Caco-2 (cell line): ENCODE measurements around the gene LRRC7. TPM values are rescaled to one million over a fixed set of nuclear protein-coding genes. Genes with fewer than 3 reads are reported as not detected.

Experiments used
- BruUV-seq: library from RNA; stranded (reverse); fragments of 400-500 nt; replicated peaks from 2 replicates; lab custom pipeline; 2021; lab: Mats Ljungman, UMichigan
- CTCF ChIA-PET: fragments of 300-600 bp; sonication (Branson Sonifier 250); formaldehyde crosslinking; loops from one replicate; lab custom pipeline; 2022; ENCODE audit warnings: antibody characterized with exemption; lab: Charles Lee
- POLR2A ChIA-PET: fragments of 300-600 bp; sonication (Branson Sonifier 250); formaldehyde crosslinking; loops from one replicate; lab custom pipeline; 2022; ENCODE audit warnings: antibody characterized with exemption; lab: Charles Lee
- DNase-seq, 2 experiments: peaks; one replicate each; pipeline versions ENCODE4 v3.0.0 to v3.0.0-alpha.2; 2020 to 2022
- H3K27me3 ChIP-seq: replicated peaks from 2 replicates; pipeline ENCODE4 v1.6.0; 2011; ENCODE audit warnings: low read length; ENCODE audit not compliant: control insufficient read depth, insufficient read depth
- H3K36me3 ChIP-seq: 2 replicates; pipeline ENCODE4 v1.5.1; 2011; ENCODE audit warnings: low read length; ENCODE audit not compliant: control insufficient read depth, insufficient read depth
- H3K4me1 ChIP-seq: fragments of 250-450 bp; sonication (Bioruptor Pico); 2 replicates; pipeline ENCODE4 v1.5.1; 2020; ENCODE audit warnings: mild to moderate bottlenecking
- H3K4me3 ChIP-seq: 2 replicates; pipeline ENCODE4 v1.5.1; 2011; ENCODE audit warnings: low read depth, mild to moderate bottlenecking, control low read depth, low read length
- H3K9me3 ChIP-seq: fragments of 250-450 bp; sonication (Bioruptor Pico); 2 replicates; pipeline ENCODE4 v1.5.1; 2020; ENCODE audit warnings: mild to moderate bottlenecking, moderate library complexity
- H3K27ac Mint-ChIP-seq: one replicate; pipeline ENCODE4 v1.8.0; 2022; ENCODE audit warnings: mixed read lengths; ENCODE audit not compliant: unreplicated experiment
- H3K27me3 Mint-ChIP-seq: one replicate; pipeline ENCODE4 v1.8.0; 2022; ENCODE audit warnings: mixed read lengths; ENCODE audit not compliant: insufficient read depth, unreplicated experiment
- H3K36me3 Mint-ChIP-seq: one replicate; pipeline ENCODE4 v1.8.0; 2022; ENCODE audit warnings: mild to moderate bottlenecking, mixed read lengths; ENCODE audit not compliant: insufficient read depth, unreplicated experiment
- H3K4me1 Mint-ChIP-seq: one replicate; pipeline ENCODE4 v1.8.0; 2022; ENCODE audit warnings: low read depth, mixed read lengths; ENCODE audit not compliant: unreplicated experiment
- H3K4me3 Mint-ChIP-seq: one replicate; pipeline ENCODE4 v1.8.0; 2022; ENCODE audit warnings: mild to moderate bottlenecking, moderate library complexity, mixed read lengths; ENCODE audit not compliant: unreplicated experiment
- H3K9me3 Mint-ChIP-seq: one replicate; pipeline ENCODE4 v1.8.0; 2022; ENCODE audit warnings: mixed read lengths; ENCODE audit not compliant: unreplicated experiment
- CTCF ChIP-seq, 2 experiments: fragments of 200-600 bp in 1 of 2; IDR thresholded peaks; 1 replicate in 1 of 2; 2 replicates in 1 of 2; pipeline versions ENCODE4 v1.5.1 to v1.8.0; 2011 to 2022; ENCODE audit warnings: antibody characterized with exemption in 1 of 2, control low read depth in 1 of 2, inconsistent platforms in 1 of 2, low read depth in 1 of 2, low read length in 1 of 2, mild to moderate bottlenecking in 1 of 2, moderate library complexity in 1 of 2; ENCODE audit not compliant: insufficient read depth in 1 of 2, severe bottlenecking in 1 of 2, unreplicated experiment in 1 of 2
- intact Hi-C: fragments of 100-400 bp; cut with micrococcal nuclease; formaldehyde crosslinking; loops from one replicate; pipeline ENCODE4 v1.10.0; 2022; ENCODE audit not compliant: unreplicated experiment
- total RNA-seq: library from RNA; stranded (reverse); gene quantifications from 2 replicates; pipeline ENCODE4 v1.2.3, GENCODE V29; 2022

Gene LRRC7
- total RNA-seq, 1 experiment from 2014 or later: 8.5 TPM

- Histone ChIP-seq H3K27me3 (no peaks in the 10 kb centered on the region), H3K9me3 (no peaks in the 10 kb centered on the region), H3K4me1 (no peaks in the 10 kb centered on the region), H3K36me3 (no peaks in the 10 kb centered on the region), H3K4me3 (no peak overlapping the region)
- no peaks in the 10 kb centered on the region for H3K9me3 Mint-ChIP-seq
- no peak for DNase-seq
- H3K4me1 Mint-ChIP-seq: peaks cover 8% of the 10 kb centered on the region
- TF ChIP-seq CTCF (IDR thresholded peaks at IDR 0.05; ENCODE audit: insufficient read depth in 1 of 2, low read depth in 1 of 2, low read length in 1 of 2, severe bottlenecking in 1 of 2, unreplicated experiment in 1 of 2): no peak
- no peaks in the 10 kb centered on the region for H3K36me3 Mint-ChIP-seq
- POLR2A ChIA-PET: no interaction called here
- intact Hi-C loops: no loop called here
- H3K4me3 Mint-ChIP-seq: no peak overlapping the region
- BruUV-seq: no TSS peak
- H3K27me3 Mint-ChIP-seq: no peaks in the 10 kb centered on the region
- no peak overlapping the region for H3K27ac Mint-ChIP-seq
- CTCF ChIA-PET: no interaction called here
Measured at GRCh38 chr1:70171512-70171911, 603.8 kb downstream of the LRRC7 start.
